HG02943 (cell line): ENCODE results near the gene LZTR1.

Source experiments
- ATAC-seq: cut with Tn5 transposase; IDR thresholded peaks from one replicate; pipeline ENCODE4 v1.9.1; 2021; ENCODE audit warnings: mild to moderate bottlenecking, low read depth, moderate library complexity; ENCODE audit not compliant: unreplicated experiment

Gene LZTR1

DNA sequence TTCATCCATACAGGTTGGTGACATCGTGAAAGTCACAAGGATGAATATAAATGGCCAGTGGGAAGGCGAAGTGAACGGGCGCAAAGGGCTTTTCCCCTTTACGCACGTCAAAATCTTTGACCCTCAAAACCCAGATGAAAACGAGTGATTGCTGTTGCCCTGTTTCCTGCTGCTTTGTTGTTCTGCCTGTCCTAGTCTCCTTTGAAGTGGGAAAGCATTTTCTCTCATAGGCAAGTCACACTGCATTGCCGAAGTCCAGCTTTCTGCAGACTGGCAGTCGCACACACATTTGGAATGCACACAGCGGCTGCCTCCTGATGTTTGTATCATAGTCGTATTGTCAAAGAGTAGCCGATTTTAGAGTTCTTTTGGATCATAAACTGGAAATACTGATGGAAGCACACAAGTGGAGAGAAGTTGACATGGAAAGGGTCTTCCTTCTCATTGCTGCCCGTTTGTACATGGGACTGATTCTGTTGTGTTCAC lies 32.4 kb upstream of the LZTR1 start:
- ATAC-seq = no peak

DNA sequence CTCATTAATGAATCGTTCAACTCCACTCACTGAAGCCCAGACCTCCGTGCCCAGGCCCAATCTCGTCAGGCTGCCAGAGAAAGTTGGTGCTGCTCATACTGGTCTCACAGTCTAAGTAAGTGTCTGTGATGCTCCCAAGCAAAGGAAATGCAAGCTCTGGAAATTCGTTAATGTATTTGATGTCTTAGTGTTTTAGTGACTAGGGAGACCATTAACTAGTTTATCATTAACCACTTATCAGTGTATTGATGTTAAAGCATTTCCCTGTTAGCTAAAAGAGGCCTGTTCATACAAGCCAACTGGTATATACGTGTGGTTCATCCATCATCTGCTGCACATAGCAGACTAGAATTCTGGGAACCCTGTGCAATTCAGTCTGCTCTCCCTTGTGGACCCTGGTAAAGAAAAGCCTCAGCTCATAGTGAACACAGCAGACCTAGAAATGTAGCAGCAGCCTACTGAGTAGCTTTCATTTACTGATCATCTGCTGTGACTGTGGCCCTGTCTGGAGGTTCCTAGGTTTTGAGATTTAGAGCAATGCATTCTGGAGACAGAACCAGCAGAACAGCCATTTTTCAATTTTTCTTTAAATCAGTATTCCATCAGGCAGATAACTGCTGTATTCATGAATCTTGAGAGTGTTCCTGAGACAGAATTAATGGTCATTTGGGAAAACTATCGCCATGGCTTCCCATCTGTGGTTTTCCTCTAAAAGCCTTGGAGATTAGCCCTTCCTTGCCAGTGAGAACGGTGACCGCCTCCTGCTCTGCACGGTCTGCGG lies 30.8 kb upstream of the LZTR1 start:
- no peak for ATAC-seq

- no peak for ATAC-seq
Observed at GRCh38 chr22:20951932-20952380, 30.1 kb upstream of the LZTR1 start.

DNA sequence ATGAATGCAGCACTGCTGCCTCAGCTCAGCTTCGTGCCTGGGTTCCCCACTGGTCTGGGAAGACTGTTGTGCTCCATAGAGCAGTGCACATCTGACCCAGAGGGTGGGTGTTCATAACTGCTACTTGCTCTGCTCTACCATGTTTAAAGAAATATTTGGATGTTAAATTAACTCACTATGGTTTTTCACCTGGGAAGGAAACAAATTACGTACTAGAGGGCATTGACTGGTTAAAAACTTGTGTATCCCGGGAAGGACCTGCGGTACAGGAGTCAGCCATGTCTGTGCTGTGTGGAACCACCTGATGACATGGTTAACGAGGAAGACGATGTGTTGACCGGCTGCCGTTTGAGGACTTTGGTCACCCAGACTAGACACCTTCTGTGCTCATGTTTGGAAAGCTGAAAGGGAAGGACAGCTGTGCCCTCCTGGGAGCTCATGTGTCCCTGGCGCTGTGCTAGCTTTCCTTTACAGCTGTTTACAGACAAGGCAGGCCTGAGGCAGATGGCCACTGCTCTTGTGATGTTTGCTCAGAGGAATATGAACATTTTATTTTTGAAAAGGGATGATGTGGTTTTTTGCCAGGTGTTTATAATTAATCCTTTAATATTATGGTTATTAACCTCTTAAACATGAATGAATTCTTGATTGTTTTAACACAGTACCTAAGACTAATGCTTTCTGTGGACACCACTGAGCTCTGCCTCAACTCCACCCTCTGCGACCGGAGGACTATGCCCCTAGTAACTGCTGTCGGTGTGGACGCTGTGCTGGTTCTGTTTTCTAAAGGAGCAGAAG lies 29.4 kb upstream of the LZTR1 start:
- no peak for ATAC-seq

- ATAC-seq = no peak
Observed at GRCh38 chr22:20953342-20953608, 28.8 kb upstream of the LZTR1 start.

DNA sequence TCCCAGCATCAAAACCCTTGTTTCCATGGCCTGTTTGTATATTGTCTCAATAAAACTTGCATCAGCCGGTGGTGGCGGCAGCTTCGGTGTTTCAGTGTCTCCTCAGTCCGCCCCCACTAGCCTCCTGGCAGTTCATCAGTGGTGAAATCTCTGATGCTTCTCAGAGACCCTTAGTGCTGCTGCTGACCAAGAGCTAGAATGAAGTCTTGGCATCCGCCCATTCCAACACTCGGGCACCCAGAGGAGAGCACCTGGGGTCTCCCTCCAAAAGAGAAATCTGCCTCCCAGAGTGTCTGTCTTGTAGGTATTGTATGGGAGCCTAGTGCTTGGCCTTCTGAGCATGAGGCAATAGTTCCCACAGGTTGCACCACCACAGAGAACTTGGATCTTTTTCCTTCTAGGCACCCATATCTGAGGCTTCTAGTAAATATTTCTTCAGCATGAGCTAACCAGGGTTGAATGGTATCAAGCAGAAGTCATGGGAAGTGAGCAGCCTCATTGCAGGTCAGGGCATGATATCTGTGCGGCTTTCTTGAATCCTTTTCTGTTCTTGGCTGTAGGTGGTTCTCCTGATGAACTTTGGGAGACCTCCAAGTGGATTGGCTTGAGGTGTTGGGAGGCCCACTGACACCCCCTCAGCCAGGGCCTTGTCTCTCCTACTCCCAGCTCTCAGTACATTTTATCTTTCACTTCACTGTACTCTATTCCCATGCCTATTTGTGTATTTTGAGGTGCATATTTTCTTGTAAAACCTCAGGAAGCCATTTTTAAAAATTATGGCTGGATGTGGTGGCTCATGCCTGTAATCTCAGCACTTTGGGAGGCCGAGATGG lies 28.2 kb upstream of the LZTR1 start:
- no peak for ATAC-seq

- no peak for ATAC-seq
Observed at GRCh38 chr22:20955548-20955947, 26.5 kb upstream of the LZTR1 start.

DNA sequence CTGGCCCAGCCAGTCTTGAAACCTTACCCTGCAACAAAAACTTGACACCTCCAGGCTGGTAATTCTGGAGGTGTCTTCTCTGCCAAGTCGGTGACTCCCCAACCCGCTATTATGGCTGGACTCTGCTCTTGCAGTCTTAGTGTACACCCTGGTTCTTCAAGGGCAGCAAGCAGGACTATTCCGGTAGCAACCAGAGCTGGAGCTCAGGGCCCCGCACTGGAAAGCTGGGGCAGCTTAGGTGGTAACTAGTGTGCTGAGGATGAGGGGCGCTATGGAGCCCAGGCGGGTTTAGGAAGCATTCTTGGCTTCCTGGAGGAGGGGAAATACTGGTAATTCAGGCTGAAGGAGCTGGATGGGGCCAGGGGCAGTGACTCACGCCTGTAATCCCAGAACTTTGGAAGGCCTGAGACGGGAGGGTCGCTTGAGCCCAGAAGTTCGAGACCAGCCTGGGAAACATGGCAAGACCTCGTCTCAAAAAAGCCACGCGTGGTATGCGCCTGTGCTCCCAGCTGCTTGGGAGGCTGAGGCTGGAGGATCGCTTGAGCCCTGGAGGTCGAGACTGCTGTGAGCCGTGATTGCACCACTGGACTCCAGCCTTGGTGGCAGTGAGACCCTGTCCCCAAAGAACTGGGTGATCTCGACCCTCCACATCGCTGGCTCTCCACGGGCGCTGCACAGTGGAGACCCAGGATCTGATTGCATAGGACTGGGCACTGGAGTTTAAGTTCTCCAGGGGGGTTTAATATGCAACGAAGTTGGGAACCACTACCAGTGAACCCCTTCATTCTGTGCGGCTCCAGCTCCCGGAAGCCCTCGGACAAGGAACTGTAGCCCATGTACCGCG lies 25.6 kb upstream of the LZTR1 start:
- no peak for ATAC-seq

DNA sequence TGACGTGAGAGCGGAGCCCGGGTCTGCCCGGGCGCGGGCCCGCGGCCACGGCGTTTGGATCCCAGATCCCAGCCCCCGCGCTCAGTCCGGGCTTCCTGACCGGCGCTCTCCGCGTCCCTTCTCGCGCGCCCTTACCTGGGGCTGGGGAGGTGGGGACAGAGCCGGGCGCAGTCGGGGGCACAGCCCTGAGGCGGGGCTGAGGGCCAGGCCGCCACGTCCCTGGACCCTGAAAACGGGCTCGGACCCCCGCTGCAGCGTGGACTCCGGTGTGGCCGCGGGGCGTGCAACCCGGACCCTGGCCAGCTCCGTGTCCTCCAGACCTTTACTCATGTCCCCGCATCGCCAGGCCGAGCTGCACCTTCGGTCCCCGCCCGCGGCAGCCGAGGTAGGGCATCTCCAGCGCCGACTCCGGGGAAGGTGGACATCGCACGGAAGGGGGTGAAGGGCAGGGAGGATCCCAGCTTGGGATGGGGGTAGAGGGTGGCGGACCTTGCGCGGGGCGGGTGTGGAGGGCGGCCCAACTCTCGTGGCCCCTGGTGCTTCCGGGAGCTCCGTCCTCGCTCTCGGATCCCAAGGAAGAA lies 24.9 kb upstream of the LZTR1 start:
- no peak for ATAC-seq

DNA sequence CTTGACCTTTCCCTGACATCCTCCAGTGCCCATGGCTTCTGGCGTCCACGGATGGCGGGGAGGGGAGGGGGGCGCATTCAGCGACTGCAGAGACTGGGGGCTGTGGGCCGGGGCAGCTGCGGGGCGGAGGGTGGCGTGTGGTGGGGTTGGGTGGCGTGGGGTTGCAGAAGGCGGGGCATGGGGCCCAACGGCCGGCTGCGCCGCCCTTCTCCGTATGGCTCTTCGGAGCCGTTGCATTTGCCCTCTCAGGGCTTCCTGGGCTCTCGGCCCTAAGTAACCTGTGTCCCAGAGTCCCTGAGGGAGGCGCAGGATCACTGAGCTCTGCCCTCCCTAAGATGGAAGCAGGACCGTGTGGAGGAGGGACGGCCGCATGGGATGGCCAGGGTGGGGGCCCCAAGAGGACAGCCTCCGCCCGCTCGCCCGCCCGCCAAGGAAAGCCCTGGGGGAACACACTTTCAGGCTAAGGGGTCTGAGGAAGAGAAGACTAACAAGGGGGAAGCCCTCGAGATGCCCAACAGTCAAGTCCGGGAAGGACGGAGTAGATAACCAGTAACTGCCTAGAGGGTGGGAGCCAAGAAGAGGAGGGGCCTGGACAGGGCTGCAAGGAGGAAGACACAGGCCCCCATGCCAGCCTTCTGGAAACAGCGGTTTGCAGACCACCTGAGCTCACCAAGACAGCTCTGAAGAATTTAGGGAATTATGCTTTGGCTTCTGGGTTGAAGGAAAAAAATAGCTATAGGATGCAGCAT lies 24.2 kb upstream of the LZTR1 start:
- no peak for ATAC-seq

- no peak for ATAC-seq
Observed at GRCh38 chr22:20959578-20960461, 22.3 kb upstream of the LZTR1 start.

DNA sequence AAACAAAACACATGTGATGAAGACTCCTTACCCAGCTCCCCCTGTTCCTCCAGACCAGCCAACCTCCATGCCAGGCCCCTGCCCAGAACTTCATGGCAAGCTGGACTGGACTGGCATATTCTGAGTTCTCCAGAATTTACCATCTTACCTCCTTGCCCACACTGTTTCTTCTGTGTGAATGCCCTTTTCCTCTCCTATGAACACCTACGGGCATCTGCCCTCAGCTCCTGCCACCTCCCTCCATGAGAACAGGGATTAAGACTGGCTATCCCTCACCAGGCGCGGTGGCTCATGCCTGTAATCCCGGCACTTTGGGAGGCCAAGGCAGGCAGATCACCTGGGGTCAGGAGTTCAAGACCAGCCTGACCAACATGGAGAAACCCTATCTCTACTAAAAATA lies 21.5 kb upstream of the LZTR1 start:
- no peak for ATAC-seq

DNA sequence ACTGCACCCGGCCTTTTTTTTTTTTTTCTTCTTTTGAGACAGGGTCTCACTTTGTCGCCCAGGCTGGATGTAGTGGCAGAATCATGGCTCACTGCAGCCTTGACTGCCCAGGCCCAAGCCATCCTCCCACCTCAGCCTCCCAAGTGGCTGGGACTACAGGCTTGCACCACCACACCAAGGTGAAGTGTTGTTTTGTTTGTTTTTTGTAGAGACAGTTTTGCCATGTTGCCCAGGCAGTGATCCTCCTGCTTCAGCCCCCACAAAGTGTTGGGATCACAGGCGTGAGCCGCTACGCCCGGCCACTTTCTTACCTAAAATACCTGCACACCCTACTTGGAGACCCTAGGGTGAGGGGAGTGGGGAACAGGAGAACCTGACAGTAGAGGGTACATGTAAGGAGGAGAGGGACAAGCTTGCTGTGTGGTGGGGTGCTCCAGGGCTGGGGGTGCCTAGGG lies 19.6 kb upstream of the LZTR1 start:
- ATAC-seq = no peak

DNA sequence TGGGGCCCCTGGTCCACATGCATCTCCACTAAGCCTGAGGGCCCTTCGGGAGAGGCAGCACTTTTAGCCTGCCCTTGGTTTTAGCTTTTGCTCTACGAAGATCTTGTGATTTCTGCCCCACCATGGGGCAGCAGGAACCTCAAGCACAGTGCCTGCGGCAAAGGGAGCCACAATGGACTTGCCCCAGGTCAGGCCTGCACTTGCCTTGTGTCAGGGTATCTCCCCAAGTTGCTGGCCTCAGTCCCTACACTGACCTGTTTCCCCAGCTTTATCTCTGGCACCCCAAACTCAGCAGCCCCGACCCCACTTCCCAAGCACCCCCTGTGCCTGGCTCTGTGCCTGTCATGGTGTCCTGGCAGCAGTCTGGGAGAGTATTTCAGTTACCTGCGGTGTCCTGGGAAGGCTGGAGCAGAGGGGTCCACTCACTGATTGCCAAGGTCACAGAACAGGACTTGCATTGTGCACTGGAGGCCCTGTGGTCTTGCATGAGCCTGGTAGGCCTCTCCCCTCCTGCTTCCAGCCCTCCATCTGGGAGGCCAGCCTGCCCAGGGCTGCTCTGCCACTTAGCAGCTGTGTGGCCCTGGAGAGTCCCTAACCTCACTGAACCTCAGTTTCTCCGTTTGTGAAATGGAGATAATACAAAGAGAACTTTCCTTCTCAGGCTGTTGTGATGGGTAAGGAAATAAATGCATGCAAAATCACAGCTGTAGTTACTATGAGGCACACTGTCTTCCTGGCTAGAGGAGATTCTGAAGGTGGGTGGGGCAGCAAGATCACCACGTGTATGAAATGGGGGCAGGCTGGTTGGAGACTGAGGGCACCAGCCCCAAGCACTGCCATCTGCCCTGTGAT lies 18.7 kb upstream of the LZTR1 start:
- ATAC-seq = no peak

DNA sequence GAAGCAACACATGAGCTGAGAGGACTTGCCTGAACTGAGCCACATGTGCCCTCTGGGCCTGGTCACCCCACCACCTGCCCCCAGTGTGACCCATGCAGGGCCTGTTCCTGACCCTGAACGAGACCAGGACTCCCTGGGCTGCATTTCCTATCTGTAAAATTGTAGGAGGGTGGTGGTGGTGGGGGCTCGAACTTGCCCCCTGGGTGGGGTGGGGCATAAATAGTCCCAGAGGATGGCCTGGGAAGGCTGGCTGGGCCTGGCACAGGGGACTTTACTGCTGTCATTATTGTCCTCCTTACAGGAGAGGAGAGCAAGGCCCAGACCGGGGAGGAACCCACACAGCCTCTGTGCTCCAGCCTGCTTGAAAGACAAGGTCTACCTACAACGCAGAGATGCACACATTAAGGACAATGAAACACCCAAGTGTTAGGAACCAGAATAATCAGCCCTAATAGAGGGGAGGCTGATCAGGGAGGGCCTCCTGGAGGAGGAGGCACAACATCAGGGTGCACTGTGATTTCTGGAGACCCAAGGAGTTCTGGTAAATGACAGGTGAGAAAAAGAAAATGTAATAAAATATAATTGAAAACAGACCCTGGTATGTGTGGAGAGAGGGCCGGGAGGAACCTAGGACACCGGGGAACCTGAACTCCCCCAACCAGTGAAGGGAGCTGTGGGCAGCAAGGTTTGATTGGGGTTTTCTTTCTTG lies 17.9 kb upstream of the LZTR1 start:
- no peak for ATAC-seq

DNA sequence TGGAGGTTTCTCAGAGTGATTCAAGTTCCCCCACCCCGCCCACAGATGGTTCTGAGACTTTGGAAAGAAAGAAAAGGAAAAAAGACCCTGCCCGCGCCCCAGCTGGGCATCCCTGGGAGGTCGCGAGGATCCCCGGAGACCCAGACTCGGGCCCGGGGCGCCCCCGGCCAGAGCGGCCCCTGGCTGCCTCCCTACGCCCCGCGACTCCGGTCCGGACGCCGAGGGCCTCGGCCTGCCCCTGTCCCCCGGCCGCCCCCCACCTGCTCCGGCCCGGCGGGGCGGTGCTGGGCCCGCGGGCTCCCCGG lies 17.3 kb upstream of the LZTR1 start:
- no peak for ATAC-seq
